OCI-LY7 (cell line): ENCODE data around the gene TM7SF3. TPM values are rescaled to one million over a fixed set of nuclear protein-coding genes. Genes with fewer than 3 reads are reported as not detected.

Experiments used
- BruUV-seq: library from RNA; stranded (reverse); fragments of 400-500 nt; replicated peaks from 2 replicates; lab custom pipeline; 2021; lab: Mats Ljungman, UMichigan
- CTCF ChIA-PET: fragments of 300-600 bp; sonication (Branson Sonifier 250); formaldehyde crosslinking; loops from one replicate; lab custom pipeline; 2022; ENCODE audit warnings: antibody characterized with exemption; ENCODE audit not compliant: unreplicated experiment; lab: Charles Lee
- POLR2A ChIA-PET: fragments of 300-600 bp; sonication (Branson Sonifier 250); formaldehyde crosslinking; loops from one replicate; lab custom pipeline; 2022; ENCODE audit warnings: antibody characterized with exemption; lab: Charles Lee
- DNase-seq: peaks from one replicate; pipeline ENCODE4 v3.0.0-alpha.2; 2015; ENCODE audit warnings: low spot score
- H2AFZ ChIP-seq: fragments of 200-600 bp; sonication (generic), shearing (Covaris generic); 2 replicates; pipeline ENCODE4 v1.6.1; 2014; ENCODE audit warnings: mild to moderate bottlenecking, antibody characterized with exemption, low read length, moderate library complexity
- H3K27ac ChIP-seq: fragments of 200-600 bp; sonication (generic); 2 replicates; pipeline ENCODE4 v1.5.1; 2014; ENCODE audit warnings: mixed run types, low read depth, mild to moderate bottlenecking, moderate library complexity, low read length, inconsistent platforms; ENCODE audit not compliant: poor library complexity, severe bottlenecking
- H3K36me3 ChIP-seq: fragments of 200-600 bp; sonication (generic); 2 replicates; pipeline ENCODE4 v1.6.1; 2014; ENCODE audit warnings: mild to moderate bottlenecking, antibody characterized with exemption, low read length, moderate library complexity, mixed read lengths; ENCODE audit not compliant: insufficient read depth
- H3K4me1 ChIP-seq: fragments of 200-600 bp; sonication (generic); 2 replicates; pipeline ENCODE4 v1.5.1; 2014; ENCODE audit warnings: mild to moderate bottlenecking, low read length; ENCODE audit not compliant: insufficient read depth, poor library complexity, severe bottlenecking
- H3K4me2 ChIP-seq: fragments of 200-600 bp; sonication (generic); 2 replicates; pipeline ENCODE4 v1.6.1; 2014; ENCODE audit warnings: mild to moderate bottlenecking, low read length
- H3K4me3 ChIP-seq: fragments of 200-600 bp; sonication (generic); 2 replicates; pipeline ENCODE4 v1.5.1; 2014; ENCODE audit warnings: mild to moderate bottlenecking, low read depth, low read length; ENCODE audit not compliant: poor library complexity, severe bottlenecking
- H3K79me2 ChIP-seq: fragments of 200-600 bp; sonication (generic); 2 replicates; pipeline ENCODE4 v1.6.1; 2016; ENCODE audit warnings: low read depth, mild to moderate bottlenecking, low read length, moderate library complexity, mixed read lengths; ENCODE audit not compliant: insufficient read depth
- H3K9me2 ChIP-seq: fragments of 200-600 bp; sonication (generic); 2 replicates; pipeline ENCODE4 v1.6.1; 2016; ENCODE audit warnings: mild to moderate bottlenecking, low read length, mixed read lengths; ENCODE audit not compliant: insufficient read depth
- H3K9me3 ChIP-seq: fragments of 200-600 bp; sonication (generic); 2 replicates; pipeline ENCODE4 v1.6.1; 2014; ENCODE audit warnings: mild to moderate bottlenecking, mixed run types, low read length, mixed read lengths
- H4K20me1 ChIP-seq: fragments of 200-600 bp; sonication (generic); 2 replicates; pipeline ENCODE4 v1.6.1; 2014; ENCODE audit warnings: mild to moderate bottlenecking, antibody characterized with exemption, low read length, moderate library complexity, mixed read lengths; ENCODE audit not compliant: insufficient read depth
- EZH2phosphoT487 ChIP-seq: fragments of 200-600 bp; sonication (generic); IDR thresholded peaks from 2 replicates; pipeline ENCODE4 v1.6.1; 2018; ENCODE audit warnings: low read depth, borderline replicate concordance, mild to moderate bottlenecking, mixed run types, antibody characterized with exemption, low read length, moderate library complexity, mixed read lengths
- intact Hi-C: fragments of 100-400 bp; cut with micrococcal nuclease; formaldehyde crosslinking; loops from one replicate; pipeline ENCODE4 v1.10.0; 2022; ENCODE audit not compliant: unreplicated experiment
- total RNA-seq, 2 experiments: library from RNA; depleted of rRNA in 1 of 2; stranded (reverse); fragments of >200 nt in 1 of 2; shearing (Covaris generic) in 1 of 2; gene quantifications; 2 replicates each; pipeline ENCODE4 v1.2.3, GENCODE V29; 2014 to 2022
- TF ChIP-seq, protein P1 (sequence below): fragments of 200-600 bp; sonication (generic); conservative IDR thresholded peaks from 2 replicates; pipeline ENCODE4 v1.5.1; 2014; ENCODE audit warnings: mild to moderate bottlenecking, antibody characterized with exemption, low read length, moderate library complexity, mixed read lengths

Gene TM7SF3
- total RNA-seq, 2 experiments from 2014 or later, result 47.1 to 48.3 TPM

- Histone ChIP-seq H3K36me3 (no peaks in the 10 kb centered on the region), H3K4me3 (no peak overlapping the region), H3K4me1 (no peaks in the 10 kb centered on the region), H3K9me3 (no peaks in the 10 kb centered on the region), H3K79me2 (no peaks in the 10 kb centered on the region), H3K4me2 (no peak overlapping the region), H2AFZ (no peak overlapping the region), H3K9me2 (no peaks in the 10 kb centered on the region), H4K20me1 (no peaks in the 10 kb centered on the region), H3K27ac (no peak overlapping the region)
- ChIA-PET POLR2A (interaction anchor here (0.6 to 1.3 kb wide), 2 partner anchors 10 to 363 kb away, joined by 3 read pairs; no protein-coding TSS in a partner anchor), CTCF (no interaction called here)
- TF ChIP-seq, protein P1, sequence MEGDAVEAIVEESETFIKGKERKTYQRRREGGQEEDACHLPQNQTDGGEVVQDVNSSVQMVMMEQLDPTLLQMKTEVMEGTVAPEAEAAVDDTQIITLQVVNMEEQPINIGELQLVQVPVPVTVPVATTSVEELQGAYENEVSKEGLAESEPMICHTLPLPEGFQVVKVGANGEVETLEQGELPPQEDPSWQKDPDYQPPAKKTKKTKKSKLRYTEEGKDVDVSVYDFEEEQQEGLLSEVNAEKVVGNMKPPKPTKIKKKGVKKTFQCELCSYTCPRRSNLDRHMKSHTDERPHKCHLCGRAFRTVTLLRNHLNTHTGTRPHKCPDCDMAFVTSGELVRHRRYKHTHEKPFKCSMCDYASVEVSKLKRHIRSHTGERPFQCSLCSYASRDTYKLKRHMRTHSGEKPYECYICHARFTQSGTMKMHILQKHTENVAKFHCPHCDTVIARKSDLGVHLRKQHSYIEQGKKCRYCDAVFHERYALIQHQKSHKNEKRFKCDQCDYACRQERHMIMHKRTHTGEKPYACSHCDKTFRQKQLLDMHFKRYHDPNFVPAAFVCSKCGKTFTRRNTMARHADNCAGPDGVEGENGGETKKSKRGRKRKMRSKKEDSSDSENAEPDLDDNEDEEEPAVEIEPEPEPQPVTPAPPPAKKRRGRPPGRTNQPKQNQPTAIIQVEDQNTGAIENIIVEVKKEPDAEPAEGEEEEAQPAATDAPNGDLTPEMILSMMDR, result no peak
- no peak for TF ChIP-seq EZH2phosphoT487
- intact Hi-C loops, result no loop called here
- BruUV-seq, result no TSS peak
- no peak for DNase-seq
These were observed 41.8 kb upstream of the TM7SF3 start for GRCh38 chr12:27055966-27056365.

DNA sequence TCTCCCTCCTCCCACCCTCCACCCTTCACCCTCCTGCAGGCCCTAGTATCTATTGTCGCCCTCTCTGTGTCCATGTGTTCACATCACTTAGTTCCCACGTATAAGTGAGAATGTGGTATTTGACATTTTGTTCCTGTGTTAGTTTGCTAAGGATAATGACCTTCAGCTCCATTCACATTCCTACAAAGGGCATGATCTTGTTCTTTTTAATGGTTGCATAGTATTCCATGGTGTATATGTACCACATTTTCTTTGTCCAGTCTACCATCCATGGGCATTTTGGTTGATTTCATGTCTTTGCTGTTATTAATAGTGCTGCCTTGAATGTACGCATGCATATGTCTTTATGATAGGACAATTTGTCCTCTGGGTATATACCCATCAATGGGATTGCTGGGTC lies 38.6 kb upstream of the TM7SF3 start:
- ChIA-PET CTCF (no interaction called here), POLR2A (no interaction called here)
- no peaks in the 10 kb centered on the region for H4K20me1 ChIP-seq
- TF ChIP-seq EZH2phosphoT487, result no peak
- TF ChIP-seq, protein P1, result no peak
- intact Hi-C loops, result no loop called here
- no peak overlapping the region for H3K27ac ChIP-seq
- H3K9me3 ChIP-seq, result no peaks in the 10 kb centered on the region
- no peak for DNase-seq
- H3K79me2 ChIP-seq, result no peaks in the 10 kb centered on the region
- no peak overlapping the region for H2AFZ ChIP-seq
- H3K4me1 ChIP-seq, result no peaks in the 10 kb centered on the region
- H3K9me2 ChIP-seq, result no peaks in the 10 kb centered on the region
- no peak overlapping the region for H3K4me2 ChIP-seq
- no TSS peak for BruUV-seq
- no peak overlapping the region for H3K4me3 ChIP-seq
- no peaks in the 10 kb centered on the region for H3K36me3 ChIP-seq

DNA sequence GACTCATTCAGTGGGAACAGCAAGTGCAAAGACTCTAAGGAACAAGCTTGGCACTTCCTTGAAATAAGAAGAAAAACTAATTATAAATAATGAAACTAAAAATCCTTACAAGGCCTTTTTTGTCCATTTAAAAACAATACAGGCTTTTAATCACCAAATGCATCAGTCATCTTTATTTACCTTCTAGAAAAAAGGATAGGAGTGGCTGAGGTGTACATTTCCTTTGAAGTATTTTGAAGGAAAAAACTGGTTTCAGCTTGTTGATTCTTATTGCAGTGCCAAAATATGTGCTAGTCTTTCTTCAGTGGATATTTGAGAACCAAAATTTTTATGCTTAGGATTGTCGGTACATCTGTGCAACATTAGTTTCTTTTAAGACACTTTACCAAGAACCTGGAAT lies 38.0 kb upstream of the TM7SF3 start:
- BruUV-seq, result no TSS peak
- no peak for DNase-seq
- CTCF ChIA-PET, result no interaction called here

More for the DNA sequence above, 38.0 kb upstream of the TM7SF3 start:
- TF ChIP-seq, protein P1, result no peak
- TF ChIP-seq EZH2phosphoT487, result no peak
- H4K20me1 ChIP-seq, result no peaks in the 10 kb centered on the region
- no peaks in the 10 kb centered on the region for H3K36me3 ChIP-seq
- H3K27ac ChIP-seq, result no peak overlapping the region
- H3K79me2 ChIP-seq, result no peaks in the 10 kb centered on the region
- H3K9me3 ChIP-seq, result no peaks in the 10 kb centered on the region
- H3K4me1 ChIP-seq, result no peaks in the 10 kb centered on the region
- no peak overlapping the region for H2AFZ ChIP-seq
- intact Hi-C loops, result no loop called here
- 0 out of 2 replicates have a peak, but pooled peaks cover 2% of the 10 kb centered on the region for H3K9me2 ChIP-seq
- H3K4me3 ChIP-seq, result no peak overlapping the region
- POLR2A ChIA-PET, result interaction anchor here (0.5 to 0.6 kb wide), 2 partner anchors 24 to 268 kb away, joined by 3 read pairs; no protein-coding TSS in a partner anchor
- no peak overlapping the region for H3K4me2 ChIP-seq
